GM21390 (cell line): ENCODE data around the gene ATF6.

Experiments used
- ATAC-seq: cut with Tn5 transposase; IDR thresholded peaks from one replicate; pipeline ENCODE4 v1.9.1; 2021; ENCODE audit not compliant: unreplicated experiment

ATF6 gene

GRCh38 chr1:161956930-161957329, 190.8 kb downstream of the ATF6 start:
- no peak for ATAC-seq

GRCh38 chr1:161958425-161958824, 192.3 kb downstream of the ATF6 start:
- ATAC-seq = no peak

- ATAC-seq = peak; percentile 88
Measured at GRCh38 chr1:161962091-161962887, 196.2 kb downstream of the ATF6 start.

- ATAC-seq = no peak
Measured at GRCh38 chr1:161966067-161966466, 199.9 kb downstream of the ATF6 start.

- ATAC-seq = no peak
Measured at GRCh38 chr1:161970036-161970435, 203.9 kb downstream of the ATF6 start.

- no peak for ATAC-seq
Measured at GRCh38 chr1:161970633-161971032, 204.5 kb downstream of the ATF6 start.

- ATAC-seq = no peak
Measured at GRCh38 chr1:161972828-161973227, 206.7 kb downstream of the ATF6 start.

- no peak for ATAC-seq
Measured at GRCh38 chr1:161973924-161974845, 208.1 kb downstream of the ATF6 start.

GRCh38 chr1:161978011-161978790, 212.1 kb downstream of the ATF6 start:
- no peak for ATAC-seq

- no peak for ATAC-seq
Measured at GRCh38 chr1:161981126-161981525, 215.0 kb downstream of the ATF6 start.

GRCh38 chr1:161981735-161982506, 215.8 kb downstream of the ATF6 start:
- ATAC-seq = no peak

GRCh38 chr1:161982507-161982895, 216.4 kb downstream of the ATF6 start:
- ATAC-seq = no peak

- ATAC-seq = no peak
Measured at GRCh38 chr1:161982917-161983316, 216.8 kb downstream of the ATF6 start.

- ATAC-seq = no peak
Measured at GRCh38 chr1:161983725-161984124, 217.6 kb downstream of the ATF6 start.

- ATAC-seq = no peak
Measured at GRCh38 chr1:161985301-161985822, 219.2 kb downstream of the ATF6 start.

- no peak for ATAC-seq
Measured at GRCh38 chr1:161986328-161986727, 220.2 kb downstream of the ATF6 start.

GRCh38 chr1:161987303-161987702, 221.2 kb downstream of the ATF6 start:
- no peak for ATAC-seq

- no peak for ATAC-seq
Measured at GRCh38 chr1:161987872-161988271, 221.8 kb downstream of the ATF6 start.

- ATAC-seq = no peak
Measured at GRCh38 chr1:161988413-161988812, 222.3 kb downstream of the ATF6 start.

GRCh38 chr1:161989108-161989507, 223.0 kb downstream of the ATF6 start:
- ATAC-seq = no peak
